Measurements from ENCODE around the gene NPLOC4. TPM values are rescaled to one million over a fixed set of nuclear protein-coding genes. Genes with fewer than 3 reads are reported as not detected.

The NPLOC4 gene
- total RNA-seq, 2 experiments from 2014 or later, result 67.0 to 68.6 TPM

GRCh38 chr17:81578561-81579225, 58.2 kb downstream of the NPLOC4 start:
- H3K27ac Mint-ChIP-seq, result no peak overlapping the region

GRCh38 chr17:81578038-81578441, 58.9 kb downstream of the NPLOC4 start:
- Mint-ChIP-seq H3K9me3 (no peaks in the 10 kb centered on the region), H3K36me3 (ENCODE audit: low read depth) (peaks cover 17% of the 10 kb centered on the region), H3K4me1 (ENCODE audit: low read depth) (peaks cover 14% of the 10 kb centered on the region), H3K4me3 (no peak overlapping the region), H3K27me3 (ENCODE audit: low read depth) (no peaks in the 10 kb centered on the region), H3K27ac (no peak overlapping the region)
- intact Hi-C loops (cut with micrococcal nuclease), result no loop called here
- DNase-seq, result no peak
- CTCF ChIA-PET, result no interaction called here

More at GRCh38 chr17:81578561-81579225, 58.2 kb downstream of the NPLOC4 start:
- Mint-ChIP-seq H3K36me3 (ENCODE audit: low read depth) (peaks cover 18% of the 10 kb centered on the region), H3K9me3 (no peaks in the 10 kb centered on the region), H3K4me1 (ENCODE audit: low read depth) (peaks cover 14% of the 10 kb centered on the region), H3K4me3 (no peak overlapping the region), H3K27me3 (ENCODE audit: low read depth) (no peaks in the 10 kb centered on the region)
- DNase-seq, result peak; percentile 39
- CTCF ChIA-PET, result interaction anchor here (1.8 kb wide), 1 partner anchor 23 kb away, joined by 5 read pairs; no protein-coding TSS in a partner anchor
- intact Hi-C loops (cut with micrococcal nuclease), result no loop called here

- H3K27me3 Mint-ChIP-seq (ENCODE audit: low read depth), result no peaks in the 10 kb centered on the region
- H3K27ac Mint-ChIP-seq, result no peak overlapping the region
- no peak for DNase-seq
- peaks cover 21% of the 10 kb centered on the region for H3K36me3 Mint-ChIP-seq (ENCODE audit: low read depth)
- intact Hi-C loops (cut with micrococcal nuclease), result no loop called here
- no peaks in the 10 kb centered on the region for H3K9me3 Mint-ChIP-seq
- H3K4me1 Mint-ChIP-seq (ENCODE audit: low read depth), result peaks cover 14% of the 10 kb centered on the region
- H3K4me3 Mint-ChIP-seq, result no peak overlapping the region
- CTCF ChIA-PET, result no interaction called here
These were observed 59.5 kb downstream of the NPLOC4 start for GRCh38 chr17:81577278-81578000.

- H3K27ac Mint-ChIP-seq, result no peak overlapping the region
- H3K36me3 Mint-ChIP-seq (ENCODE audit: low read depth), result peaks cover 23% of the 10 kb centered on the region
- CTCF ChIA-PET, result no interaction called here
- no peak overlapping the region for H3K4me3 Mint-ChIP-seq
- intact Hi-C loops (cut with micrococcal nuclease), result no loop called here
- no peak for DNase-seq
- peaks cover 14% of the 10 kb centered on the region for H3K4me1 Mint-ChIP-seq (ENCODE audit: low read depth)
- no peaks in the 10 kb centered on the region for H3K9me3 Mint-ChIP-seq
- no peaks in the 10 kb centered on the region for H3K27me3 Mint-ChIP-seq (ENCODE audit: low read depth)
These were observed 60.2 kb downstream of the NPLOC4 start for GRCh38 chr17:81576621-81577277.

GRCh38 chr17:81575836-81576235, 61.1 kb downstream of the NPLOC4 start:
- H3K4me1 Mint-ChIP-seq (ENCODE audit: low read depth), result peaks cover 14% of the 10 kb centered on the region
- H3K4me3 Mint-ChIP-seq, result no peak overlapping the region
- H3K9me3 Mint-ChIP-seq, result no peaks in the 10 kb centered on the region
- CTCF ChIA-PET, result no interaction called here
- H3K27me3 Mint-ChIP-seq (ENCODE audit: low read depth), result no peaks in the 10 kb centered on the region
- peaks cover 27% of the 10 kb centered on the region for H3K36me3 Mint-ChIP-seq (ENCODE audit: low read depth)
- H3K27ac Mint-ChIP-seq, result no peak overlapping the region
- no peak for DNase-seq
- intact Hi-C loops (cut with micrococcal nuclease), result no loop called here

- Mint-ChIP-seq H3K27me3 (ENCODE audit: low read depth) (no peaks in the 10 kb centered on the region), H3K9me3 (no peaks in the 10 kb centered on the region), H3K4me1 (ENCODE audit: low read depth) (peaks cover 9% of the 10 kb centered on the region), H3K27ac (no peak overlapping the region), H3K4me3 (no peak overlapping the region), H3K36me3 (ENCODE audit: low read depth) (peaks cover 22% of the 10 kb centered on the region)
- intact Hi-C loops (cut with micrococcal nuclease), result no loop called here
- CTCF ChIA-PET, result interaction anchor here (0.6 to 0.7 kb wide), 2 partner anchors 26 to 53 kb away, joined by 3 to 4 read pairs; no protein-coding TSS in a partner anchor
- DNase-seq, result no peak
These were observed 62.3 kb downstream of the NPLOC4 start for GRCh38 chr17:81574643-81574956.

GRCh38 chr17:81573794-81574642, 62.9 kb downstream of the NPLOC4 start:
- peaks cover 19% of the 10 kb centered on the region for H3K36me3 Mint-ChIP-seq (ENCODE audit: low read depth)
- no peak overlapping the region for H3K27ac Mint-ChIP-seq
- no peak overlapping the region for H3K4me3 Mint-ChIP-seq

GRCh38 chr17:81572563-81573168, 64.2 kb downstream of the NPLOC4 start:
- no peaks in the 10 kb centered on the region for H3K27me3 Mint-ChIP-seq (ENCODE audit: low read depth)

More at GRCh38 chr17:81573794-81574642, 62.9 kb downstream of the NPLOC4 start:
- intact Hi-C loops (cut with micrococcal nuclease), result no loop called here
- Mint-ChIP-seq H3K9me3 (no peaks in the 10 kb centered on the region), H3K4me1 (ENCODE audit: low read depth) (peaks cover 3% of the 10 kb centered on the region), H3K27me3 (ENCODE audit: low read depth) (no peaks in the 10 kb centered on the region)
- DNase-seq, result no peak
- CTCF ChIA-PET, result interaction anchor here (0.6 kb wide), 1 partner anchor 53 kb away, joined by 3 read pairs; no protein-coding TSS in a partner anchor

GRCh38 chr17:81570964-81571363, 65.9 kb downstream of the NPLOC4 start:
- Mint-ChIP-seq H3K4me1 (ENCODE audit: low read depth) (no peaks in the 10 kb centered on the region), H3K36me3 (ENCODE audit: low read depth) (peaks cover 24% of the 10 kb centered on the region), H3K9me3 (no peaks in the 10 kb centered on the region), H3K4me3 (no peak overlapping the region), H3K27ac (no peak overlapping the region), H3K27me3 (ENCODE audit: low read depth) (no peaks in the 10 kb centered on the region)
- intact Hi-C loops (cut with micrococcal nuclease), result no loop called here
- CTCF ChIA-PET, result no interaction called here
- no peak for DNase-seq

More at GRCh38 chr17:81572563-81573168, 64.2 kb downstream of the NPLOC4 start:
- no peak for DNase-seq
- Mint-ChIP-seq H3K9me3 (no peaks in the 10 kb centered on the region), H3K27ac (no peak overlapping the region), H3K36me3 (ENCODE audit: low read depth) (peaks cover 23% of the 10 kb centered on the region), H3K4me1 (ENCODE audit: low read depth) (no peaks in the 10 kb centered on the region), H3K4me3 (no peak overlapping the region)
- CTCF ChIA-PET, result no interaction called here
- intact Hi-C loops (cut with micrococcal nuclease), result no loop called here

GRCh38 chr17:81569986-81570514, 66.9 kb downstream of the NPLOC4 start:
- no peaks in the 10 kb centered on the region for H3K4me1 Mint-ChIP-seq (ENCODE audit: low read depth)
- no peaks in the 10 kb centered on the region for H3K9me3 Mint-ChIP-seq
- DNase-seq, result no peak
- peaks cover 30% of the 10 kb centered on the region for H3K36me3 Mint-ChIP-seq (ENCODE audit: low read depth)
- no peak overlapping the region for H3K4me3 Mint-ChIP-seq
- CTCF ChIA-PET, result interaction anchor here (1.4 kb wide), 1 partner anchor 31 kb away, joined by 8 read pairs; no protein-coding TSS in a partner anchor
- H3K27me3 Mint-ChIP-seq (ENCODE audit: low read depth), result no peaks in the 10 kb centered on the region
- H3K27ac Mint-ChIP-seq, result no peak overlapping the region
- intact Hi-C loops (cut with micrococcal nuclease), result no loop called here

- CTCF ChIA-PET, result no interaction called here
- Mint-ChIP-seq H3K27me3 (ENCODE audit: low read depth) (no peaks in the 10 kb centered on the region), H3K36me3 (ENCODE audit: low read depth) (peaks cover 32% of the 10 kb centered on the region), H3K4me1 (ENCODE audit: low read depth) (no peaks in the 10 kb centered on the region), H3K9me3 (no peaks in the 10 kb centered on the region), H3K27ac (no peak overlapping the region), H3K4me3 (no peak overlapping the region)
- intact Hi-C loops (cut with micrococcal nuclease), result no loop called here
- DNase-seq, result no peak
These were observed 68.5 kb downstream of the NPLOC4 start for GRCh38 chr17:81568416-81568815.

Data from activated naive CD4-positive, alpha-beta T cell treated with anti-CD3 and anti-CD28 coated beads for 36 hours (primary cell).